Cardiac muscle cell (in vitro differentiated cells and primary cell): ENCODE data around the gene CPNE4. TPM values are rescaled to one million over a fixed set of nuclear protein-coding genes. Genes with fewer than 3 reads are reported as not detected.

Source experiments
- DNase-seq, 2 donors: peaks; one replicate each; pipeline versions ENCODE4 v3.0.0 to v3.0.0-alpha.2; 2010 to 2017; ENCODE audit warnings: low read depth in 1 of 2, low spot score in 1 of 2
- H3K27ac ChIP-seq: fragments of 200-600 bp; sonication (generic); 2 replicates; pipeline ENCODE4 v1.5.1; 2016
- H3K27me3 ChIP-seq: fragments of 200-600 bp; sonication (generic); 2 replicates; pipeline ENCODE4 v1.6.0; 2016; ENCODE audit warnings: control low read depth
- H3K36me3 ChIP-seq: fragments of 200-600 bp; sonication (generic); 2 replicates; pipeline ENCODE4 v1.5.1; 2016; ENCODE audit warnings: control low read depth
- H3K4me1 ChIP-seq: fragments of 200-600 bp; sonication (generic); 2 replicates; pipeline ENCODE4 v1.8.1; 2017; ENCODE audit warnings: low read depth, mild to moderate bottlenecking, mixed run types
- H3K4me3 ChIP-seq: fragments of 200-600 bp; sonication (generic); 2 replicates; pipeline ENCODE4 v1.5.1; 2016; ENCODE audit warnings: mild to moderate bottlenecking
- H3K9me3 ChIP-seq: fragments of 200-600 bp; sonication (generic); 2 replicates; pipeline ENCODE4 v1.5.1; 2017; ENCODE audit warnings: low read depth, mild to moderate bottlenecking, control low read depth
- CTCF ChIP-seq: IDR thresholded peaks from 2 replicates; pipeline ENCODE4 v1.5.1; 2012; ENCODE audit warnings: low read depth, mild to moderate bottlenecking, low read length
- polyA plus RNA-seq: library from polyadenylated mRNA; unstranded; fragments of >200 nt; fragmentation: Nextera tagmentation; extraction: Ambion mirVana; gene quantifications from 2 replicates; pipeline ENCODE4 v1.2.1, GENCODE V29; 2016
- total RNA-seq: library from RNA; depleted of rRNA; stranded (reverse); fragments of >200 nt; gene quantifications from 2 replicates; pipeline ENCODE4 v1.2.3, GENCODE V29; 2016

CPNE4 gene
- total RNA-seq = 2.7 and 7.6 TPM in 2 replicates
- 3.3 and 7.3 TPM in 2 replicates for polyA plus RNA-seq

- Histone ChIP-seq H3K27me3 (peaks cover 45% of the 10 kb centered on the region), H3K9me3 (no peaks in the 10 kb centered on the region), H3K36me3 (no peaks in the 10 kb centered on the region), H3K4me1 (peaks cover 4% of the 10 kb centered on the region), H3K4me3 (peak within 1 kb of the TSS; percentile 23), H3K27ac (no peak within 1 kb of the TSS)
- peak; percentile 80 to 96 for DNase-seq
- TF ChIP-seq CTCF = peak; percentile 94
Observed at GRCh38 chr3:132034486-132035464, at the start of gene CPNE4. CPNE4 (minus strand) TSS chr3:132035014.

DNA sequence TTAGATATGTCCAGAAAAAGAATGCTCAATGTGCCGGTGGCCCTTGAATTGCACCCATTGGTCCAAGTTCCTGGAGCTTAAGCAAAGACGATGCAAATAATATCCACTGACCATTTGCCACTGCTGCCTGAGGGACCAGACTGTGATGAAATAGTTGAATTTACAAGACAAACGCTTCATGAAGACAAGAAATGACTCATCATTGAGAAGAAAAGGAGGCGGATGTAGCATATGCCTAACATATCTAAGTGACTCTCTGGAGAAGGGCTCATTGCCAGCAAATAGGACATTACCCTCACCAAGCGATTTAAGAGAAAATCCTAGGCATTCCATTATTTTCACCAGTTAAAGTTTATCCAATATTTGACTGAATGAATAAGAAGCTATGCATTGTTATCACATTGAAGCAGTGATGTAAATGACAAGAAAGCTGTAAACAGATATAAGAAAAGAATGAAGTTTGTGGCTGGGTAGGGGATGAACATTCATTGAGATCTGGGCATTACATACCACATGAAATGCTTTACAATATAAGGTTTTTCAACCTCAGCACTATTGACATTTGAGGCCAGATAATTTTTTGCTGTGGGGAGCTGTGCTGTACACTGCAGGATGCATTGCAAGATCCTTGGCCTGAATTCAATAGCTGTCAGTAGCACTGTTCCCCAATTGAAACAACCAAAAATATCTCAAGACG, 48.9 kb upstream of the CPNE4 start:
- no peaks in the 10 kb centered on the region for H3K36me3 ChIP-seq
- TF ChIP-seq CTCF = no peak
- DNase-seq = peak in 1 of 2 donors; percentile 86
- no peak overlapping the region for H3K27ac ChIP-seq
- no peak overlapping the region for H3K4me3 ChIP-seq
- peaks cover 11% of the 10 kb centered on the region for H3K4me1 ChIP-seq
- no peaks in the 10 kb centered on the region for H3K9me3 ChIP-seq
- H3K27me3 ChIP-seq = no peaks in the 10 kb centered on the region

- Histone ChIP-seq H3K9me3 (no peaks in the 10 kb centered on the region), H3K36me3 (no peaks in the 10 kb centered on the region), H3K27me3 (no peaks in the 10 kb centered on the region), H3K4me3 (no peak overlapping the region), H3K27ac (no peak overlapping the region), H3K4me1 (peaks cover 17% of the 10 kb centered on the region)
- TF ChIP-seq CTCF = no peak
- DNase-seq = no peak
Observed at GRCh38 chr3:132083159-132083558, 48.3 kb upstream of the CPNE4 start.

GRCh38 chr3:132079147-132079546, 44.3 kb upstream of the CPNE4 start:
- H3K36me3 ChIP-seq = no peaks in the 10 kb centered on the region
- DNase-seq = peak; percentile 5 to 66
- no peaks in the 10 kb centered on the region for H3K27me3 ChIP-seq
- no peak for TF ChIP-seq CTCF
- H3K9me3 ChIP-seq = no peaks in the 10 kb centered on the region
- no peak overlapping the region for H3K4me3 ChIP-seq
- H3K4me1 ChIP-seq = peaks cover 19% of the 10 kb centered on the region
- H3K27ac ChIP-seq = no peak overlapping the region

DNA sequence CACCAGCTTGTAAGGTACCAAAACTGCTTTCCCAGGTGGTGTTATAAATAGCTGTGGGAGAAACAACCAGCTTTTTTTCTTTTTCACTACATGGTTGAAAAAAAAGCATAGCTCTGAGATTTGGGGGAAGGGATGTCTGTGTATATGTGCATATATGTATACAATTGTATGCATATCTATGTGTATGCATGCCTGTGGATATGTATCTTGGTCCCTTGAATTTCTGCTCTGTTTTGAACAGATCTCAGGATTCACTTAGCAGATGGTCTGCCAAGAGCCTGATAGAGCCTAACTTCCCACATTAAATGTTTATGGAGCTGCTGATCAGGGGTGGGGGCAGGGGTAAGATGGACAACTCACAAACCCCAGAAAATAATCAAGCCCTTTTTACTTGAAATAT, 39.0 kb upstream of the CPNE4 start:
- H3K27me3 ChIP-seq = no peaks in the 10 kb centered on the region
- no peak for DNase-seq
- TF ChIP-seq CTCF = no peak

More for the DNA sequence above, 39.0 kb upstream of the CPNE4 start:
- Histone ChIP-seq H3K36me3 (no peaks in the 10 kb centered on the region), H3K9me3 (no peaks in the 10 kb centered on the region), H3K4me1 (peaks cover 8% of the 10 kb centered on the region), H3K27ac (no peak overlapping the region), H3K4me3 (no peak overlapping the region)
